ENCODE results near the gene ENTPD5. TPM values are rescaled to one million over a fixed set of nuclear protein-coding genes. Genes with fewer than 3 reads are reported as not detected.

ENTPD5 gene
- total RNA-seq = 10 to 100 TPM in 1 of 2 experiments, 1 to 10 TPM in 1; 8.8 to 10.5 TPM

GRCh38 chr14:74018586-74019407 is at the start of gene ENTPD5, which contains the start of gene BBOF1:
ENTPD5 (minus strand) TSS chr14:74019288; CDS start chr14:73988102, 31,186 bp downstream.
BBOF1 (plus strand) TSS chr14:74019349; CDS start chr14:74019479, 130 bp downstream.
- H3K27ac Mint-ChIP-seq = peak within 1 kb of the TSS; percentile 98
- peak; percentile 89 for DNase-seq
- peaks cover 2% of the 10 kb centered on the region for H3K36me3 Mint-ChIP-seq
- no peaks in the 10 kb centered on the region for H3K27me3 Mint-ChIP-seq
- peak within 1 kb of the TSS; percentile 97 for H3K4me3 Mint-ChIP-seq
- H3K4me1 Mint-ChIP-seq = peaks cover 12% of the 10 kb centered on the region
- H3K9me3 Mint-ChIP-seq = no peaks in the 10 kb centered on the region

- Mint-ChIP-seq H3K4me3 (no peak overlapping the region), H3K27ac (no peak overlapping the region), H3K27me3 (no peaks in the 10 kb centered on the region), H3K36me3 (peaks cover 3% of the 10 kb centered on the region), H3K4me1 (no peaks in the 10 kb centered on the region), H3K9me3 (no peaks in the 10 kb centered on the region)
- DNase-seq = no peak
Observed at GRCh38 chr14:74065746-74066575, 46.9 kb upstream of the ENTPD5 start.

- DNase-seq = no peak
- Mint-ChIP-seq H3K27me3 (no peaks in the 10 kb centered on the region), H3K27ac (no peak overlapping the region), H3K4me3 (no peak overlapping the region), H3K4me1 (no peaks in the 10 kb centered on the region), H3K36me3 (peaks cover 2% of the 10 kb centered on the region), H3K9me3 (no peaks in the 10 kb centered on the region)
Observed at GRCh38 chr14:74064883-74065282, 45.8 kb upstream of the ENTPD5 start.

- no peak overlapping the region for H3K27ac Mint-ChIP-seq
- H3K4me3 Mint-ChIP-seq = no peak overlapping the region
- no peaks in the 10 kb centered on the region for H3K27me3 Mint-ChIP-seq
- H3K36me3 Mint-ChIP-seq = peaks cover 2% of the 10 kb centered on the region
- no peaks in the 10 kb centered on the region for H3K4me1 Mint-ChIP-seq
- no peak for DNase-seq
- H3K9me3 Mint-ChIP-seq = no peaks in the 10 kb centered on the region
Observed at GRCh38 chr14:74064426-74064825, 45.3 kb upstream of the ENTPD5 start.

GRCh38 chr14:74062809-74063150 is 43.7 kb upstream of the ENTPD5 start:
- Mint-ChIP-seq H3K27ac (no peak overlapping the region), H3K4me1 (no peaks in the 10 kb centered on the region), H3K36me3 (peaks cover 2% of the 10 kb centered on the region), H3K27me3 (no peaks in the 10 kb centered on the region), H3K4me3 (no peak overlapping the region), H3K9me3 (no peaks in the 10 kb centered on the region)
- no peak for DNase-seq

GRCh38 chr14:74049876-74050495 is 30.9 kb upstream of the ENTPD5 start:
- Mint-ChIP-seq H3K27ac (no peak overlapping the region), H3K4me3 (no peak overlapping the region), H3K9me3 (no peaks in the 10 kb centered on the region), H3K4me1 (no peaks in the 10 kb centered on the region), H3K36me3 (no peaks in the 10 kb centered on the region), H3K27me3 (no peaks in the 10 kb centered on the region)
- no peak for DNase-seq

- no peak for DNase-seq
- no peaks in the 10 kb centered on the region for H3K4me1 Mint-ChIP-seq
- H3K27ac Mint-ChIP-seq = no peak overlapping the region
- no peak overlapping the region for H3K4me3 Mint-ChIP-seq
- H3K36me3 Mint-ChIP-seq = no peaks in the 10 kb centered on the region
- no peaks in the 10 kb centered on the region for H3K27me3 Mint-ChIP-seq
- H3K9me3 Mint-ChIP-seq = no peaks in the 10 kb centered on the region
Observed at GRCh38 chr14:74048281-74048680, 29.2 kb upstream of the ENTPD5 start.

GRCh38 chr14:74045522-74045921 is 26.4 kb upstream of the ENTPD5 start:
- DNase-seq = no peak
- Mint-ChIP-seq H3K9me3 (no peaks in the 10 kb centered on the region), H3K36me3 (no peaks in the 10 kb centered on the region), H3K4me1 (no peaks in the 10 kb centered on the region), H3K27me3 (no peaks in the 10 kb centered on the region), H3K4me3 (no peak overlapping the region), H3K27ac (no peak overlapping the region)

GRCh38 chr14:74042296-74042695 is 23.2 kb upstream of the ENTPD5 start:
- no peak overlapping the region for H3K27ac Mint-ChIP-seq
- no peaks in the 10 kb centered on the region for H3K27me3 Mint-ChIP-seq
- DNase-seq = no peak
- no peaks in the 10 kb centered on the region for H3K9me3 Mint-ChIP-seq
- no peak overlapping the region for H3K4me3 Mint-ChIP-seq
- no peaks in the 10 kb centered on the region for H3K36me3 Mint-ChIP-seq
- no peaks in the 10 kb centered on the region for H3K4me1 Mint-ChIP-seq

- Mint-ChIP-seq H3K4me3 (no peak overlapping the region), H3K4me1 (no peaks in the 10 kb centered on the region), H3K27ac (no peak overlapping the region), H3K36me3 (no peaks in the 10 kb centered on the region), H3K27me3 (no peaks in the 10 kb centered on the region), H3K9me3 (no peaks in the 10 kb centered on the region)
- DNase-seq = no peak
Observed at GRCh38 chr14:74038020-74038859, 19.2 kb upstream of the ENTPD5 start.

GRCh38 chr14:74035556-74035955 is 16.5 kb upstream of the ENTPD5 start:
- no peaks in the 10 kb centered on the region for H3K36me3 Mint-ChIP-seq
- no peaks in the 10 kb centered on the region for H3K4me1 Mint-ChIP-seq
- H3K9me3 Mint-ChIP-seq = no peaks in the 10 kb centered on the region

GRCh38 chr14:74034572-74034971 is 15.5 kb upstream of the ENTPD5 start:
- Mint-ChIP-seq H3K27me3 (no peaks in the 10 kb centered on the region), H3K36me3 (no peaks in the 10 kb centered on the region), H3K4me3 (no peak overlapping the region), H3K9me3 (no peaks in the 10 kb centered on the region), H3K4me1 (no peaks in the 10 kb centered on the region), H3K27ac (peak overlapping the region; percentile 6)
- DNase-seq = no peak

More at GRCh38 chr14:74035556-74035955, 16.5 kb upstream of the ENTPD5 start:
- no peak overlapping the region for H3K4me3 Mint-ChIP-seq
- H3K27me3 Mint-ChIP-seq = no peaks in the 10 kb centered on the region
- no peak for DNase-seq
- H3K27ac Mint-ChIP-seq = no peak overlapping the region

- H3K4me3 Mint-ChIP-seq = no peak overlapping the region
- no peaks in the 10 kb centered on the region for H3K27me3 Mint-ChIP-seq
- no peaks in the 10 kb centered on the region for H3K36me3 Mint-ChIP-seq
- DNase-seq = no peak
- no peaks in the 10 kb centered on the region for H3K4me1 Mint-ChIP-seq
- no peaks in the 10 kb centered on the region for H3K9me3 Mint-ChIP-seq
- no peak overlapping the region for H3K27ac Mint-ChIP-seq
Observed at GRCh38 chr14:74029136-74029535, 10.0 kb upstream of the ENTPD5 start.

- Mint-ChIP-seq H3K9me3 (no peaks in the 10 kb centered on the region), H3K27me3 (no peaks in the 10 kb centered on the region), H3K4me3 (no peak overlapping the region), H3K27ac (no peak overlapping the region), H3K36me3 (peaks cover 2% of the 10 kb centered on the region), H3K4me1 (peaks cover 10% of the 10 kb centered on the region)
- DNase-seq = no peak
Observed at GRCh38 chr14:74022346-74022745, 3.3 kb upstream of the ENTPD5 start.

Data from activated naive CD8-positive, alpha-beta T cell treated with anti-CD3 and anti-CD28 coated beads for 36 hours (primary cell).